ENCODE results near the gene BMPER. TPM values are rescaled to one million over a fixed set of nuclear protein-coding genes. Genes with fewer than 3 reads are reported as not detected.
A peak's percentile ranks its signal among the peaks of the same experiment; 100 is the strongest.

Gene BMPER
- total RNA-seq, 1 donor from 2014 or later = 2.9 TPM

DNA sequence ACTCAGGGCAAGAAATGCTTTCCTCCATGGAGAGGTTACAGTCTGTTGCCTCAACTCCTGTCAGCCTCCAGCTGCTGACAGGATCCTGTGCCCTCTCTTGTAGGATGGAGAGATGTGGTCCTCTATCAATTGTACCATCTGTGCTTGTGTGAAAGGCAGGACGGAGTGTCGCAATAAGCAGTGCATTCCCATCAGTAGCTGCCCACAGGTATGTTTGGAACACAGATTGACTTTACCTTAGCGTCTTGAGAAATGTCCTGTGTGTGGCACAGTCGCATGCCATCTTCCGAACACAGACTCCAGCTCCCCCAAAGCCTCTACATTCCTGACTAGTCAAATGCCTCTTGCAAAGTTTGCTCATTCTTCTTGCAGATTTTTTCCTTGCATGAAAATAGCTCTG, 152.6 kb downstream of the BMPER start:
- no peak for FAIRE-seq
- DNase-seq (ENCODE audit: low spot score in 2 of 2) = no peak

DNA sequence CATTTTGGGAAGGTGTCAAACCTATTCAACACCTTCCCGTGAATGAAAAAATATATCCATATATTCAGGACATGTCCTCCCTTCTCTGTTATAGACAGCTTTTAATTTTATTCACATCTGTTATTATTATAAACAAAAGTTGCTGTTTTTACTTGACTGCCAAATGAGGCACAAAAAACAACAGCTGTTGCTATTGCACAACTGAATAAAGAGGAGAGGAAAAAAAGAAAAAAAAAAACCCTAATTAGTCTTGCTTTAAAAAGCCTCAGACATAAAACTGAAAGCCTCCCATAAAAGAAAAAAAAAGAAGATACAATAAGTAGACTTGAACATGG, 153.4 kb downstream of the BMPER start:
- DNase-seq (ENCODE audit: low spot score in 2 of 2) (no peak), FAIRE-seq (no peak)

DNA sequence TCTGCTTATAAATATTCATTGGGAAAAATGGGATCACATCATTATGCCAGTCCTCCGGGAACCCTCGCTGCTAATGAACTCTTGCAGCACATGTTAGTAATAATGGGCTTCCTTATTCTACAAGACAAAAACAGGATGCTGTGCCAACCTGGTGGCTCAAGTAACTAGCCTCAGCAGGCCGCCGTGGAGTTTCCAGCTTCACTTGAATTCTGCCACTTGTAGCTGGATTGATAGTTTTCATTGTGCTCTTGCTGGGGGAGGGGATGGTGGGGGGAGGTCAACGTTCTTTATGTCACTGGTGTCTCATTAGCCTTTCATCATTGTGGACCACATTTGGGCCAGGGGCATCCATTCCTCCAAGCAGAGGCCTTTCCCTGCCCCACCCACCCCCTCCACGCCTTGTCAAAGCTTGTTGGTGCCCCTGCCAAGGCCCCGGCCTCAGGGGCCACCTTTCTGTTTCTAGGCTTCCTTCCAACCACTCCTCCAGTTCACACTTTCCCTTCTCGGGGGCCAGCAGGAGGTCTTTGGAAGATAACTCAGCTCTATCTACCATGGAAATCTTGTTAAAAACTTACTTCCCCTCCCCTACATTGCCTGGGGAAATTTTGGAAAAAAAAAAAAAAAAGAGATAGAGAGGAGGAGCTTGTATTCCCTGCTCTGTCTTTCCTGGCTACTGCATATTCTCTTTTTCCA, 153.9 kb downstream of the BMPER start:
- no peak for FAIRE-seq
- DNase-seq (ENCODE audit: low spot score in 2 of 2) = peak in 1 of 2 donors; percentile 38

DNA sequence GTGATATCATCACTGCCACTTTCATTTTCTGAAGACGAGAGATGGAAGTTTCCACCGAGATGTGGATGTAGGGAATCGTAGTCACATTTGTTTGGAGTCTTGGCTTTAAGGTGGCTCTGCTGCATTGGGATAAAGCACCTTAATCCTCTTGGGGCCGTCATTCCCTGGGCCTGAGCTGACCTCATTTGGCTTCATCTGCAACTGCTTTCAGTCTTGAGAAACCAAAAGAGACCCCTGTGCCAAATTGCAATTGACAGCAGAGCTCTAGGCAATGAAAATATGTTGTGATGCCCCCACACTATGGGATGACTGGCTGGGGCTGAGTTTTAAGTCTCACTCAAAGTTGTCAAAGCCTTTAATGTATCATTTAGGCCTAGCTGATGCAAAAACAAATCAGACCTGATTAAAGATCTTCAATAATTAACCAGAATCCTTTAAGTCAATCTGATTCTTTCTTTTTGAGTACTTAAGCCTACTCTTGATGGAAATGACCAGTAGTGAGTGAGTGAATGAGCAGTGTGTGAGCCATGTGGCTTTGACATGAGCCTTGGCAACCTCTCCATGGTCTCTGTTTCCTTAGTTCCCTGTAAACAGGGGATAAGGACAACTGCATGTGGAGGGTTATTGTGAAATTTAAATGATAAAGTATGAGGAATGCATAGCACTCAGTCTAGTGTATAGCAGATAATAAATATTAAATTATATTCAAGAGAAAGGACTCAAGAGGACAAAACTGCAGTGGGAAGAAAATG, 155.0 kb downstream of the BMPER start:
- FAIRE-seq = no peak
- no peak for DNase-seq (ENCODE audit: low spot score in 2 of 2)

DNA sequence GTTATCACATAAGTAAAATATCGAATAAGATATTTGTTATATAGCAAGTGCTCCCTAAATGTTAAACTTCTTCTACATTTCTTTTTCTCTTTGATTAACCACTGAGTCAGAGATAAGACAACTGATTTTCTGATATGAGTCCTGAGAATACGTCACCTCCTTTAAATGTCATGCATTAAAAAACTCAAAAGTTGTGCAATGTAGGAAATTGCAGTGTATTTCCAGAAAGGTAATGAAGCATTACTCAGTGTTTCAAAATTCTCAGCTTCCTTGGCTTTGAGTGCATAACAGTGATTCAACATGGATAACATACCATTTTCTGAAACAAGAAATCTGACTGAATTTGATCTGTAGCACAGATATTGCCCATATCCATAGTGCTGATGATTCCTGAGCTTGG, 155.8 kb downstream of the BMPER start:
- no peak for FAIRE-seq
- no peak for DNase-seq (ENCODE audit: low spot score in 2 of 2)

DNA sequence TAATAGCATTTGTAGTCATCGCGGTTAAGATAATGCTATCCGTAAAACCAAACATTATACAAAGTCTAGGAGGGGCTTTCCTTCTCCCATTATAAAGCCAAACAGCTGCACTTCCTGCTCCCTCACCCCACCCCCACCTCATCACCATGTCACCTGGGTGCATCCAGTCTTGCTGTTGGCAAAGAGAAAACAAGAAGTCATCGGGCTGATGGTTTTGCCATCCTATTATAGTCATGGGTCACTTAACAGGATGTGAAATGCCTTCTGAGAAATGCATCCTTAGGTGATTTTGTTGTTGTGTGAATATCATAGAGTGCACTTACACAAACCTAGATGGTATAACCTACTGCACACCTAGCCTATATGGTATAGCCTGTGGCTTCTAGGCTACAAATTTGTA, 157.0 kb downstream of the BMPER start:
- FAIRE-seq = no peak

DNA sequence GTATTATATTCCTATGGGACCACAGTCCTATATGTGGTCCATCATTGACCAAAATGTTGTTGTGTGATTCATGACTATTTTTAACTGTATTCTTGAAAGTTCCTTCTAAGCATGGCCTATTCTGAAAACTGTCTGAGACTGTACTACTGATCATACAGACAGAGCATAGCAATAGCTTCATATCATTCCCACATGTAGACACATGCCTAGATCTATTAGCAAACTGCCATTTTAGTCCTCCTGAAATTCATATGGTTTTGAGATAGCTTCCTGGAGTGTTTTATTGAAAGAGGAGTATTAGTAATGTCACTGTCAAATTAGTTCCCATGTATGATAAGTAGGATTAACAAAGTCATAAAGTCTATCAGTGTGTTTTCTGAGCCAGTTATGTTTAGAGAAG, 157.5 kb downstream of the BMPER start:
- DNase-seq (ENCODE audit: low spot score in 2 of 2) (no peak), FAIRE-seq (no peak)

More for the DNA sequence above, 157.0 kb downstream of the BMPER start:
- no peak for DNase-seq (ENCODE audit: low spot score in 2 of 2)

DNA sequence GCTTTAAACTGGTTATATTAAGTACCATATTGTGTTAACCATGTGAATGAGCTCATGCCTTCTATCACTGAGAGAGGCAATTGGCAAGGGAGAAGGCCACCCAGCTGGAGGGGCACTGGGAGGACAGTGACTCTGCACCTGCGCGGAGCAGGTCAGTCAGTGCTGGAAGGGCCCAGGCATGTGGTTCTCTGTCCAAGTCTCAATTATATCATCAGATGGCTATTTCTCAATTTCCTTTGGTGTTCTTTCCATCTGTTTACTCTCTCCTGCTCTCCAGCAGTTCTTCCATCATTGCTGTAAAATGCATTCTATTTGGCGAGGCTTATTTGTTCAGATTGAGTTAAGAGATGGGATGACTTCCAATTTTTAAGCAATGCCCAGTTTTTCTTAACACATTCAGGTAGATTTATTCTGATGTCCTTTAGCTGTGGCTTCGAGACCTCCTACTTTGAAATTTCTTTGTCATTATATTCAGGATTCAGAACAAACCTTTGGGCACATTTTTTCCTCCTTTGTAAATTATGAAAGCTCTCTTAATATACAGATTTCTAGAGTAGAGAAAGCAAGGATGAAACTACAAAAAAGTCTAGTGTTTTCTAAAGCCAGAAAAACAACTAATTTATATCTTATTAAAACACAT, 159.3 kb downstream of the BMPER start:
- DNase-seq (ENCODE audit: low spot score in 2 of 2) (no peak), FAIRE-seq (no peak)

DNA sequence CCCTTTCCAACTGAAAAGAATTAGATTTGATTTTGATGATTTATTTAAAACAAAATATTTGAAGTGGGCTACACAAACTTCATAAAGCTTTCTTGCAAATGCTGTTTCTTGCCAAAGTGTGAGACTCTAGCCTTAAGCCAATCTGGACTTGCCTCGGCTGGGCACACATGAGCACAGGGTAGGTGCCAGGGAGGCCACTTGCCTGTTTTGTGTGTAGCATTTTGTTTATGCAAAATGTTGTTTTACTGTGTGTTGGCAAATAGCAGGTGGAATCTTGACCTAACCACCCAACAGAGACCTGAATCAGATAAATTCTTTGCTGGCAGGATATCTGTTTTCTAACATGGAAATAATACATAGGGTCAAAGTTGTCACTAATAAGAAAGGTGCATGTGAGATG, 161.1 kb downstream of the BMPER start:
- FAIRE-seq (no peak), DNase-seq (ENCODE audit: low spot score in 2 of 2) (no peak)

DNA sequence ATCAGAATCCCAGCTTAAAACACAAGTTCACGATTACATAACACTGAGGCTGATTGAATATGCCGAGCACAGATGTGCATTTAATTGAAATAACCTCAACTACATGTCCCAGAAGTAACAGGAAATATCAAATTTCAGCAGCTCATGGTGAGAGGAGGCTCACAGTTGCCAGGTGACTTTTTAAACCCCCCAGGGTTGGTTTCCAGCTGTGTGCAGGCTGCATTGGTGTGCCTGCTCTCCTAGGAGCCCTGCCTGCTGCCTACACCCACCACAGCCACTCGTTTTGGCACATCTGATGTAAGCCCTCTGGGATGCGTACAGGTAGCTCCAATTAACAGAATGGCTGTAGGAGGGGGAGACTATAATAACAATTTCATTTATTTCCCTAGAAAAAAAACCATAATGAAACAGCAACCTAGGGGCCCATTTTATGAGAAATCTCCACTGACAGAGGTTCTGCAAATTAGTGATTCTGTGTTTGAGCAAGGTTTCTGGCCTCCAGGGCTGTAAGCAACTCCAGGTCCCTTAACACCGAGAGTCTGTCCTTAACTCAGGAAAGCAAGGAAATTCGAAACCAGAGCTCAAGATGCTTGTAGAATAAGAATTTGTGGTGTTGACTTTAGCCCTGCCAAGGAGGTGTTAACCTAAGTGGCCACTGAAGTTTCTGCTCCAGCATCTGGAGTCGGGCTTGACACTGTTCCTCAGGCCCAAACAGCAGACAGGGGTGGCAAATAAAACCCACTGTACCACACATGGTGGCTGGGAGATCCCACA, 161.9 kb downstream of the BMPER start:
- DNase-seq (ENCODE audit: low spot score in 2 of 2) = no peak
- FAIRE-seq = no peak

DNA sequence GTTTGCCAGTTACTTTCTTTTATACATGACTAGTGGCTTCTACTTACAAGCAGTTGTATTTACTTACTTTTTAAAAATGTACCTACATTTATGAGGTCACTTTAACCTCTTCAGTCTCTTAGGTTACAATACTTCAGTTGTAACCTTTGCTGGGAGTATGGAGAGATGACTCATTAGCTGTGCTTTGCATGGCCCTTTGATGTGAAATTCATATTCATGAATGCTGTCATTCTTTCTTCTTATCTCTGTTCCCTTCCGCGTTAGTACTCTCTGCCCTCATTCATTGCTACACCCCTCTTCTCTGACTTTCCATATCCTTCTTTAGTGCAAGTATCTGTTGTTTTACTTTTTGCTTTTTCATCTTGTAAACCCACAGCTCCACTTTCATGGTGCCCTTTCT, 164.3 kb downstream of the BMPER start:
- FAIRE-seq (no peak), DNase-seq (ENCODE audit: low spot score in 2 of 2) (no peak)

DNA sequence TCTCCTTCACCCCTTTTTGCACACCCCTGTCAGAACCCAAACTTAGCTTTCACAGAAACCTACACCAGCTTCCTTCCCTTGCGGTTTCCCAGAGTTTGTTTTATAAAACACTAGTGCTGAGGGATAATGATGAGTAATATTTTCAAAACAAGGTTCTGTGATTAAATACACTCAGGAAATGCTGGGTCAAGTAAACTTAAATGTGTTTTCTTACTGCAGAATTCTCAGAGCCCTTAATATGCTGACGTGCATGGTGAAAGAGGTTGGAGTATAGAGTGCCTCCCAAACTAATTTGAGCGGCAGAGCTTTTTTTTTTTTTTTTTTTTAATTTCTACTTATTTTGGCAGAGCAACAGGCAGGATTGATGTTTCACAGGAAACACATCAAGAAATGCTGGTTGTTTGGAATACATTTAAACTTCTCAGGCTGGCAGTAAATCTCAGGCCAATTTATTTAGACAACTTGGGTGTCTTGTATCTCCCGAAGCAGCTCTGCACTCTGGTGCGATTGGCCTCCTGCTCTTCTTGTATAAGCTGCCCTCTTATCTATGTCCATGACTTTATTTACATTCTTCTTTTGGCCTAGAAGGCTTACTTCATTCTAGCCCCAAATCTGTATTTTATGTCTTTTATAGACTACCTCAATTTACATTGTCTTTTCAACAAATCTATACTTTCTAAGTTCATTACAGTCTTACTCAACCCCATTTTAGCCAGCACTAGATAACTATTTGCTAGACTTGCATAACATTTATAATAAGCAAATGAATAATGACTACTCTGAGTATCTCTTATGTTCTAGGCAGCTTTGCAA, 165.4 kb downstream of the BMPER start:
- FAIRE-seq (no peak), DNase-seq (ENCODE audit: low spot score in 2 of 2) (no peak)

DNA sequence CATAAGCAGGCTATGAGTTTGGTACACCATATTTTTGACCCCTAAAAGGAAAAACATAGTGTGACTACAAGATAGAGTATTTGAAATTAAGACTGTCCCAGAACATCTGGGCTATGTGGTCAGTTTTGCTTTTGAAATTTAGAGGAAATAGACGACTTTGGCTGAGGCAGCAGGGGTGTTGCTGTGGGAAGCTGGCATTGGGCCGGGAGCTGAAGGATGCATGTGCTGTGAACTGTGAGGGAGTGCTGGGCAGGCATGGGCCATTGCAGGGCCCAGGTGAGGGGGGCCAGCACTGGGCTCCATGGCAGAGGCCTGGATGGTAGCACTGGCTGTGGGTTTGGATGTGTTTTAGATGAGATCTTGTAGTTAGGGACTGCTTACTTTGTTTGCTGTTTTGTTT, 168.3 kb downstream of the BMPER start:
- FAIRE-seq = no peak
- no peak for DNase-seq (ENCODE audit: low spot score in 2 of 2)

DNA sequence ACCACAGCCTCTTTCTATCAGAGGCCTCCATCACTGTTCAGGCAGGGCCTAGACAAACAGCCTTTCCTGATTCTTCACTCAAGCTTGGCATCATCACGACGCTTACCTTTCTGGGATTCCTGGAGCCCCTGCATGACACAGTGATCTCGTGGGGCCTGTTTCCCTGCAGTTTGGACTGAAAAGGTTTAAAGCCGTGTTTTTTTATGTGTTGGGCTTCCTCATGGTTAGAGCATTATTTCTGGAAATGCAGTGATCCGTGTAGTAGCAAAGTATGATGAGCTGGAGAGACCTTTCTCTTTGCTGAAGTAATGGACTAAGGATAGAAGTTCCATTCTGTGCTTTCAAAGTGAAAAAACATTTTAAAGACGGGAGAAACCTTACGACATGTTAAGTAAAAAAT, 169.1 kb downstream of the BMPER start:
- FAIRE-seq = no peak

DNA sequence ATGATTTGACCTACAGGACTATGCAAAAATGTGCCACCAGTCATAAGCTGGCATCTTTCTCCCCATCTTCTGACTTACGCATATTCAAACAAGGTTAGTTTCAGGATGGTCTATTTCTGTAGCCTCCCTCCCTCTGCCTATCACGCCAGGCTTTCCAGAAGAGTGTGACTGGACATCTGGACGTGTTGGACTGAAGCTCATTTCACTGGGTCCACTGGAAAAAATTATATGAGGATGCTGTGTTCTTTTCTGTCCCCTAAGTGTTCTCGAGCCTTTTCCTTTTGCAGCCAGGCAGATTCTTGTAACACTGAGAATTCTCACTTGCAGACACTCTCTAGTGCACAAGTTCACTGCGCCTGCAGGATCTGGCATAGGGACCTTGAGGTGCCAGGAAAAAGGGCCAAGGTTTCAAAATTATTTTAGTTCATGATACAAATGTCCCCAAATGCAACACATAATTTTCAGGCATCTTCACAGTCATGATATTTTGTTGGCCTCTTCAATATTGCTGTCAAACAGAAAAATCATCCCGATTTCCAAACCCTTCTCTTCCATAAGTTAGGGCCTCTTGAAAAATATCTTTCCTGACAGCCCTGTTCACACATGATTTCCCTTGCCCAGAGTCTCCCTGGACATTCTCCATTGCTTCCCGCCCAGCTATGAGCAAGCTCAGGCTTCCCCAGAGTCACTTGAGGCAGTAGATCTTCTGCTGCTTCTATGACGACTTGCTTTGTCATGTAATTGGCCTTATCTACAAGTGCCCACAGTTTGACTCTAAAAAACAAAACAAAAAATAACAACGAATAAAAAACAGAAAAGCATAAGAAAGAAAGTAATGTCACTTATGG, 170.4 kb downstream of the BMPER start:
- no peak for DNase-seq (ENCODE audit: low spot score in 2 of 2)

More for the DNA sequence above, 169.1 kb downstream of the BMPER start:
- DNase-seq (ENCODE audit: low spot score in 2 of 2) = no peak

DNA sequence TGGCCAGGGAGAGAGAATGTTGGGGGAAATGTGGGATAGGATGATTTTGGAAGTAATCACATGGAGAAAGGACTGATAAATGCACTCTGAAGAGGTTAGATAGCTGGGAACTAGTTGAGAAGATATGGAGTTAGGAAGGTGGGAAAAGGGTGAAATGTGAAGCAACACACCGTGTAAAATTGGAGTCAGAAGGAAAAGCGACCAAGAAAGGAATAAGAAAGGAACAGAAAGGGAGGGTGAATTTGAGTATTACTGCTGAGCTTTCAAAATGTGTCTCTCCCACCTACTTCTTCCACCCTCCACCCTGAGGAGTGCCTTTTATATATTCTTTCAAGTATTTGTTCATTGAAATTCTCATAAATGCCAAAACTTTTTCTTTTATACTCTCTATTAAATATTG, 171.8 kb downstream of the BMPER start:
- FAIRE-seq (no peak), DNase-seq (ENCODE audit: low spot score in 2 of 2) (no peak)

More for the DNA sequence above, 170.4 kb downstream of the BMPER start:
- no peak for FAIRE-seq

DNA sequence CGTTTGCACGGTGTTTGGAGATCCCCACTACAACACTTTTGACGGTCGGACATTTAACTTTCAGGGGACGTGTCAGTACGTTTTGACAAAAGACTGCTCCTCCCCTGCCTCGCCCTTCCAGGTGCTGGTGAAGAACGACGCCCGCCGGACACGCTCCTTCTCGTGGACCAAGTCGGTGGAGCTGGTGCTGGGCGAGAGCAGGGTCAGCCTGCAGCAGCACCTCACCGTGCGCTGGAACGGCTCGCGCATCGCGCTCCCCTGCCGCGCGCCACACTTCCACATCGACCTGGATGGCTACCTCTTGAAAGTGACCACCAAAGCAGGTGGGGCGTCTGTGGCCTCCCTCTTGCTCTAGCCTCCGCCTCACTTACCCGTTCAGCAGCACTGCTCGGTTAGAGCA, 173.5 kb downstream of the BMPER start:
- DNase-seq (ENCODE audit: low spot score in 2 of 2) = no peak
- FAIRE-seq = no peak

DNA sequence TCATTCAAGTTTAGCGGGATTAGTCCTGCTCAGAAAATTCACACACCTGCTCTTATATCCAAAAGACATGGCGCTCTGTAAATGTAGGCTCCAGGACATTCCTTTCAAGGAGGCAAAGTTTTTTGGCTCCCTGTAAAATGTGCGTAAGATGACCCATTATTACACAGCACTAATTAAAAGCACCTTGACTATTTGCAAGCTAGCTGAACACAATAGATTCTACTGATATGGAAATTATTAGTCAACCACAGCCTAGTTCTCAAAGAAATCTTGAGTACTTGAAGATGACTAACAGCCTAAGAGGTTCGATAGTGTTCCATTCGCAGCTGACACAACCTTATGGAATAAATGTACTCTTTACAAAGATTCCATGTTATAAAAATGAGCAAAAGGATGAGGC, 175.2 kb downstream of the BMPER start:
- DNase-seq (ENCODE audit: low spot score in 2 of 2) (no peak), FAIRE-seq (no peak)

DNA sequence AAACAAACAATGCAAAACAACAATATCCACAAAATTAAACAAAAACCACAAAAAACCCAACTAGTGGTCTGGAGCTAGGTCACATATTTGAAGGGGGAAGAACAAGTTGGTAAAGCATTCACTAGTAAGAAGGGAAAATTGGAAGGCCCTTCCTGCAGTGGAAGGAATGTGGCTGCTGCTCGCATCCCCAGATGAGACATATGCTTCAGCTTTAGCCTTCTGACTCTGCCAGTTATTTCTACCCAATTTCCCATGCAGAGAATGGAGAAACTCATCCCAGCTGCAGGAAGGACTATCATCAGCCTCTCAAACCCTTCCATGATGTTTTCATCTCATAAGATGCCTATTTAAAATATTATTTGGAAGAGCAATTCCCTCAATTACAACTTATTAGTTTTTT, 176.6 kb downstream of the BMPER start:
- no peak for DNase-seq (ENCODE audit: low spot score in 2 of 2)
- no peak for FAIRE-seq
